ENCODE results near the gene HENMT1. TPM values are rescaled to one million over a fixed set of nuclear protein-coding genes. Genes with fewer than 3 reads are reported as not detected.

The HENMT1 gene
- total RNA-seq, 1 experiment from 2014 or later, result 11.0 TPM

- no peak for TF ChIP-seq CTCF (conservative IDR thresholded peaks at IDR 0.05; ENCODE audit: low read depth, low read length)
- no peak for TF ChIP-seq EZH2 (IDR thresholded peaks at IDR 0.05; ENCODE audit: borderline replicate concordance, low read depth, low read length, poor library complexity, severe bottlenecking)
- DNase-seq (ENCODE audit: low spot score), result no peak
- Histone ChIP-seq H3K36me3 (ENCODE audit: insufficient read depth, low read length, poor library complexity, severe bottlenecking) (no peaks in the 10 kb centered on the region), H3K9me3 (ENCODE audit: low read depth, low read length, poor library complexity, severe bottlenecking) (no peaks in the 10 kb centered on the region), H3K4me1 (ENCODE audit: insufficient read depth, low read length, poor library complexity, severe bottlenecking) (peaks cover 12% of the 10 kb centered on the region), H3K27me3 (replicated peaks; ENCODE audit: insufficient read depth, low read depth, low read length, poor library complexity) (no peaks in the 10 kb centered on the region), H3K27ac (ENCODE audit: low read depth, low read length, poor library complexity, severe bottlenecking) (no peak overlapping the region), H3K4me3 (ENCODE audit: low read depth, low read length, poor library complexity, severe bottlenecking) (no peak overlapping the region)
- BruUV-seq (replicated peaks), result no TSS peak
- ChIA-PET POLR2A (ENCODE audit: low non-redundant PET) (interaction anchor here (0.7 kb wide), 1 partner anchor 71 kb away, joined by 3 read pairs; no protein-coding TSS in a partner anchor), CTCF (no interaction called here)
- intact Hi-C loops (cut with micrococcal nuclease; ENCODE audit: unreplicated experiment), result no loop called here
These were observed 48.9 kb downstream of the HENMT1 start for GRCh38 chr1:108611984-108612383.

DNA sequence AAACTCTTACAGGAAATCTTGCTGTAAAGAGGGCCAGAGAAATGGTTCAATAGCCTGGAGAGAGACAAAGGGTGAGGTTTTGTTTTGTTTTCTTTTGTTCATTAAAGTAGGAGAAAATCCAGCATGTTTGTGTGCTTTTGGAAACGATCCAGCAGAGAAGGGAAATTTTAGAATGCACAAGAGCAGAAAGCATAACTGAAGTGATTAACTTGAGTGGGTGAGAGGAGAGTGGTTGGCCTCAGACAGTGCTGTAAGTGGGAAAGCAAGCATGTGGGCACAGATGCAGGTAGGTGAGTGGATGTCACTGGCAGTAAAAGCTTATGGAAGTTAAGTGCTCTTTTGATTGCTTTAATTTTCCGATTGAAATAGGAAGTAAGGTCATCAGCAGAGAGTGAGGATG lies 50.8 kb downstream of the HENMT1 start:
- BruUV-seq (replicated peaks), result no TSS peak
- Histone ChIP-seq H3K4me3 (ENCODE audit: low read depth, low read length, poor library complexity, severe bottlenecking) (no peak overlapping the region), H3K9me3 (ENCODE audit: low read depth, low read length, poor library complexity, severe bottlenecking) (no peaks in the 10 kb centered on the region), H3K27me3 (replicated peaks; ENCODE audit: insufficient read depth, low read depth, low read length, poor library complexity) (no peaks in the 10 kb centered on the region), H3K27ac (ENCODE audit: low read depth, low read length, poor library complexity, severe bottlenecking) (no peak overlapping the region), H3K4me1 (ENCODE audit: insufficient read depth, low read length, poor library complexity, severe bottlenecking) (peaks cover 12% of the 10 kb centered on the region), H3K36me3 (ENCODE audit: insufficient read depth, low read length, poor library complexity, severe bottlenecking) (no peaks in the 10 kb centered on the region)
- intact Hi-C loops (cut with micrococcal nuclease; ENCODE audit: unreplicated experiment), result no loop called here
- TF ChIP-seq CTCF (conservative IDR thresholded peaks at IDR 0.05; ENCODE audit: low read depth, low read length) (no peak), EZH2 (IDR thresholded peaks at IDR 0.05; ENCODE audit: borderline replicate concordance, low read depth, low read length, poor library complexity, severe bottlenecking) (no peak)
- POLR2A ChIA-PET (ENCODE audit: low non-redundant PET), result no interaction called here
- peak; percentile 46 for DNase-seq (ENCODE audit: low spot score)
- CTCF ChIA-PET, result no interaction called here

- no peak overlapping the region for H3K4me3 ChIP-seq (ENCODE audit: low read depth, low read length, poor library complexity, severe bottlenecking)
- intact Hi-C loops (cut with micrococcal nuclease; ENCODE audit: unreplicated experiment), result no loop called here
- no peaks in the 10 kb centered on the region for H3K27me3 ChIP-seq (replicated peaks; ENCODE audit: insufficient read depth, low read depth, low read length, poor library complexity)
- POLR2A ChIA-PET (ENCODE audit: low non-redundant PET), result no interaction called here
- DNase-seq (ENCODE audit: low spot score), result no peak
- no peak for TF ChIP-seq EZH2 (IDR thresholded peaks at IDR 0.05; ENCODE audit: borderline replicate concordance, low read depth, low read length, poor library complexity, severe bottlenecking)
- TF ChIP-seq CTCF (conservative IDR thresholded peaks at IDR 0.05; ENCODE audit: low read depth, low read length), result no peak
- H3K27ac ChIP-seq (ENCODE audit: low read depth, low read length, poor library complexity, severe bottlenecking), result no peak overlapping the region
- CTCF ChIA-PET, result no interaction called here
- H3K4me1 ChIP-seq (ENCODE audit: insufficient read depth, low read length, poor library complexity, severe bottlenecking), result peaks cover 12% of the 10 kb centered on the region
- BruUV-seq (replicated peaks), result no TSS peak
- no peaks in the 10 kb centered on the region for H3K9me3 ChIP-seq (ENCODE audit: low read depth, low read length, poor library complexity, severe bottlenecking)
- H3K36me3 ChIP-seq (ENCODE audit: insufficient read depth, low read length, poor library complexity, severe bottlenecking), result no peaks in the 10 kb centered on the region
These were observed 51.3 kb downstream of the HENMT1 start for GRCh38 chr1:108609483-108610049.
